Upper lobe of right lung (tissue), 1 donor: Measurements from ENCODE around the gene SMIM28. TPM values are rescaled to one million over a fixed set of nuclear protein-coding genes. Genes with fewer than 3 reads are reported as not detected.

ENCODE experiments used
- ATAC-seq: fragments of 200-7000 bp; cut with Tn5 transposase; one replicate; pipeline ENCODE4 v1.9.1; 2020; ENCODE audit warnings: mild to moderate bottlenecking, moderate library complexity
- DNase-seq: peaks from one replicate; pipeline ENCODE4 v3.0.0-alpha.2; 2020
- H3K27ac ChIP-seq: fragments of 200-600 bp; one replicate; pipeline ENCODE4 v1.8.0; 2022
- H3K27me3 ChIP-seq: fragments of 200-600 bp; one replicate; pipeline ENCODE4 v1.8.0; 2022; ENCODE audit warnings: mild to moderate bottlenecking
- H3K36me3 ChIP-seq: fragments of 200-600 bp; one replicate; pipeline ENCODE4 v1.8.0; 2022
- H3K4me1 ChIP-seq: fragments of 200-600 bp; one replicate; pipeline ENCODE4 v1.8.0; 2022
- H3K4me3 ChIP-seq: fragments of 200-600 bp; one replicate; pipeline ENCODE4 v1.8.0; 2022; ENCODE audit warnings: mild to moderate bottlenecking
- H3K9me3 ChIP-seq: fragments of 200-600 bp; one replicate; pipeline ENCODE4 v1.8.0; 2022
- intact Hi-C: fragments of 100-400 bp; cut with DNase I; formaldehyde crosslinking; loops from one replicate; pipeline ENCODE4 v1.11.0; 2022
- total RNA-seq: library from RNA; stranded (reverse); fragmentation: NEBNext Ultra II Directional; extraction: Animal tissue kit (Norgen Biotek cat#: 25700); gene quantifications from one replicate; pipeline ENCODE4 v1.2.1, GENCODE V29; 2021
- TF ChIP-seq, protein P1 (sequence below): fragments of 200-600 bp; IDR thresholded peaks from one replicate; pipeline ENCODE4 v1.8.0; 2022; ENCODE audit warnings: antibody characterized with exemption
- donor health status: DM: no; HTN: yes; CAD: no; lungs with severe emphysema.

Gene SMIM28
- total RNA-seq, 1 donor from 2014 or later = not detected

DNA sequence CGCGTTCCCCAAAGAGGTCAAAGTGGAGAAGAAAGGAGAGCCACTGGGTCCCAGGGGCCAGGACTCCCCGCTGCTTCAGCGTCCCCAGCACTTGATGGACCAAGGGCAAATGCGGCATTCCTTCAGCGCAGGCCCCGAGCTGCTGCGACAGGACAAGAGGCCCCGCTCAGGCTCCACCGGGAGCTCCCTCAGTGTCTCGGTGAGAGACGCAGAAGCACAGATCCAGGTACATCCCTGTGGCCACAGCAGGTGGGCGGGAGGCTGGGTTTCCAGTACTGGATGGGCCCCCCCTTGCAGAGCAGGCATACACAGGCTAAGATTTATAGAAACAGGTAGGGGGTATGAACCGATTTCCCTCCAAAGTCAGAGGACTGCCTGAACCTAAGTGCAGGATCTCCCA is 42.7 kb upstream of the SMIM28 start:
- Histone ChIP-seq H3K27me3 (no peaks in the 10 kb centered on the region), H3K4me3 (no peak overlapping the region), H3K27ac (no peak overlapping the region), H3K36me3 (peaks cover 3% of the 10 kb centered on the region), H3K4me1 (no peaks in the 10 kb centered on the region), H3K9me3 (no peaks in the 10 kb centered on the region)
- TF ChIP-seq, protein P1, sequence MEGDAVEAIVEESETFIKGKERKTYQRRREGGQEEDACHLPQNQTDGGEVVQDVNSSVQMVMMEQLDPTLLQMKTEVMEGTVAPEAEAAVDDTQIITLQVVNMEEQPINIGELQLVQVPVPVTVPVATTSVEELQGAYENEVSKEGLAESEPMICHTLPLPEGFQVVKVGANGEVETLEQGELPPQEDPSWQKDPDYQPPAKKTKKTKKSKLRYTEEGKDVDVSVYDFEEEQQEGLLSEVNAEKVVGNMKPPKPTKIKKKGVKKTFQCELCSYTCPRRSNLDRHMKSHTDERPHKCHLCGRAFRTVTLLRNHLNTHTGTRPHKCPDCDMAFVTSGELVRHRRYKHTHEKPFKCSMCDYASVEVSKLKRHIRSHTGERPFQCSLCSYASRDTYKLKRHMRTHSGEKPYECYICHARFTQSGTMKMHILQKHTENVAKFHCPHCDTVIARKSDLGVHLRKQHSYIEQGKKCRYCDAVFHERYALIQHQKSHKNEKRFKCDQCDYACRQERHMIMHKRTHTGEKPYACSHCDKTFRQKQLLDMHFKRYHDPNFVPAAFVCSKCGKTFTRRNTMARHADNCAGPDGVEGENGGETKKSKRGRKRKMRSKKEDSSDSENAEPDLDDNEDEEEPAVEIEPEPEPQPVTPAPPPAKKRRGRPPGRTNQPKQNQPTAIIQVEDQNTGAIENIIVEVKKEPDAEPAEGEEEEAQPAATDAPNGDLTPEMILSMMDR = no peak
- DNase-seq = no peak
- no peak for ATAC-seq
- intact Hi-C loops = no loop called here

DNA sequence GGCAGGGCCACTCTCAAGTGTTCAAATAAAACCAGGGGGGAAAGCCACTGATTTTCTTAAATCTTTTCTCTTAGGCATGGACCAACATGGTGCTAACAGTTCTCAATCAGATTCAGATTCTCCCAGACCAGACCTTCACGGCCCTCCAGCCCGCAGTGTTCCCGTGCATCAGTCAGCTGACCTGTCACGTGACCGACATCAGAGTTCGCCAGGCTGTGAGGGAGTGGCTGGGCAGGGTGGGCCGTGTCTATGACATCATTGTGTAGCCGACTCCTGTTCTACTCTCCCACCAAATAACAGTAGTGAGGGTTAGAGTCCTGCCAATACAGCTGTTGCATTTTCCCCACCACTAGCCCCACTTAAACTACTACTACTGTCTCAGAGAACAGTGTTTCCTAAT is 41.5 kb upstream of the SMIM28 start:
- TF ChIP-seq, protein P1 = no peak
- Histone ChIP-seq H3K27me3 (no peaks in the 10 kb centered on the region), H3K4me3 (no peak overlapping the region), H3K9me3 (no peaks in the 10 kb centered on the region), H3K27ac (no peak overlapping the region), H3K36me3 (peaks cover 3% of the 10 kb centered on the region), H3K4me1 (no peaks in the 10 kb centered on the region)
- ATAC-seq = no peak
- intact Hi-C loops = no loop called here
- DNase-seq = no peak

DNA sequence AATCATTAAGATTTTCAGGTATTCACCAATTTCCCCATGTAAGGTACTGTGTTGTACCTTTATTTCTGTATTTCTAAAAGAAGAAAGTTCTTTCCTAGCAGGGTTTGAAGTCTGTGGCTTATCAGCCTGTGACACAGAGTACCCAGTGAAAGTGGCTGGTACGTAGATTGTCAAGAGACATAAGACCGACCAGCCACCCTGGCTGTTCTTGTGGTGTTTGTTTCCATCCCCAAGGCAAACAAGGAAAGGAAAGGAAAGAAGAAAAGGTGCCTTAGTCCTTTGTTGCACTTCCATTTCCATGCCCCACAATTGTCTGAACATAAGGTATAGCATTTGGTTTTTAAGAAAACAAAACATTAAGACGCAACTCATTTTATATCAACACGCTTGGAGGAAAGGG is 40.6 kb upstream of the SMIM28 start:
- H3K4me1 ChIP-seq = no peaks in the 10 kb centered on the region
- TF ChIP-seq, protein P1 = no peak
- H3K9me3 ChIP-seq = no peaks in the 10 kb centered on the region
- no peaks in the 10 kb centered on the region for H3K27me3 ChIP-seq
- H3K27ac ChIP-seq = no peak overlapping the region
- intact Hi-C loops = no loop called here
- H3K4me3 ChIP-seq = no peak overlapping the region
- H3K36me3 ChIP-seq = peaks cover 3% of the 10 kb centered on the region
- ATAC-seq (no peak), DNase-seq (no peak)

DNA sequence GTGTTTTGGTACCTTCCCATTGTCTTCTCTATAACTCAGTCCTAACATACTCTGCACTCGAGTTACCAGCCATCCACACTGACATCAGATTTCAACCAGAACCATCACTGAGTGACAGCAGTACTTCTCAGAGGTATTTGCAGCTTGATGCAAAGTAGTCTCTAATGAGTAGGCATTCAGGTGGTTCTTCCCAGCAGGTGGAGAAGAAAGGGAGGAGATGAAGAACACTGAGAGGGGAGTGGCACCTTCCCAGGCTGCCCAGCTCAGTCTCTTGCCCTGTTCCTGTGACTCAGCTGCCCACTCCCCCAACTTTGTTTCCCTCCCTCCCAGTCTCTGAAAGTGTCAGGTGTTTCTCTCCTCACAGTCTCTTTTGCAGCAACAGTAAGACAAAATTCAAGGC is 38.7 kb upstream of the SMIM28 start:
- Histone ChIP-seq H3K27me3 (no peaks in the 10 kb centered on the region), H3K4me1 (no peaks in the 10 kb centered on the region), H3K4me3 (no peak overlapping the region), H3K27ac (no peak overlapping the region), H3K36me3 (peaks cover 3% of the 10 kb centered on the region), H3K9me3 (no peaks in the 10 kb centered on the region)
- ATAC-seq = no peak
- TF ChIP-seq, protein P1 = no peak
- DNase-seq = no peak
- intact Hi-C loops = no loop called here

DNA sequence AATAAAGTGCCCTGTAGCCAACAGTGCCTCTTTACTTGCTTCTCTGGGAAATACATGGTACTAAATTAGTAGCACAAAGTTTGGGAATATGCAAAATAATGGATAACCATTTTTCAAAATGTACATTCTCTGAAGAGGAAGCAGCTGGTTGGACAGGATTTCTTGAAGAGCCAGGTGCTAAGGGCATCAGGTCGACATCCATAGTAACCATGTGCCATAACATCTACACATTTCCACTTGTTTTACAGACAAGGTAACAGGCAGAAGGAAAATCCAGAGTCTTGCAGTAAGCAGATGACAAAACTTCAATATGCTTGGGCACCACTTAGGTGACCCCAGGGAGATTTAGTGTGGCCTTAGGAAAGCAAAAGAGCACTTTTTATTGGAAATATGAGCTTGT is 36.5 kb upstream of the SMIM28 start:
- H3K4me1 ChIP-seq = no peaks in the 10 kb centered on the region
- DNase-seq (no peak), ATAC-seq (no peak)
- intact Hi-C loops = no loop called here
- TF ChIP-seq, protein P1 = no peak
- H3K4me3 ChIP-seq = no peak overlapping the region
- H3K9me3 ChIP-seq = no peaks in the 10 kb centered on the region
- H3K36me3 ChIP-seq = peaks cover 3% of the 10 kb centered on the region
- H3K27ac ChIP-seq = no peak overlapping the region
- H3K27me3 ChIP-seq = no peaks in the 10 kb centered on the region

DNA sequence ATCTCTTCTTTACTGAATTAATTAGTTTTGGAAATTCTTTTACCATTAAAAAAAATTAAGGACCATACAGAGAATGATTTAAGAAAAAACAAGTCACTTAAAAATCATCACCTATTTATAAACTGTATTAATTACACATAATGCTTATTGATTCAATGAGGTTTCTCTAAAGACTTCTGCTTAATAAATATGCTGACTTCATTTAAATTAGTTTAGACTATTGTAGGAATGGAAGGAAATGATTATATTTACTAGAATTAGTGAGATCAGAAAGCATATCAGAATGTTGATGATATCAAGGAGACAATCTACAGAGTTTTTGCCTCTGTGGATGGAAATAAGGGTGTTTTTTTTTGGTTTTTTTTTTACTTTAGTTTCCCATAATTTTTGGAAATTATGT is 34.6 kb upstream of the SMIM28 start:
- Histone ChIP-seq H3K27me3 (no peaks in the 10 kb centered on the region), H3K9me3 (no peaks in the 10 kb centered on the region), H3K4me3 (no peak overlapping the region), H3K4me1 (no peaks in the 10 kb centered on the region), H3K36me3 (no peaks in the 10 kb centered on the region), H3K27ac (no peak overlapping the region)
- DNase-seq = no peak
- intact Hi-C loops = no loop called here
- TF ChIP-seq, protein P1 = no peak
- ATAC-seq = no peak
